PC-3 (cell line): ENCODE data around the gene HNRNPA3. TPM values are rescaled to one million over a fixed set of nuclear protein-coding genes. Genes with fewer than 3 reads are reported as not detected.

Source experiments
- ATAC-seq: fragments of 200-7000 bp; cut with Tn5 transposase; 2 replicates; pipeline ENCODE4 v1.9.1; 2020; ENCODE audit warnings: mild to moderate bottlenecking, moderate library complexity
- BruUV-seq: library from RNA; stranded (reverse); fragments of 400-500 nt; replicated peaks from 2 replicates; lab custom pipeline; 2021; lab: Mats Ljungman, UMichigan
- CTCF ChIA-PET: fragments of 300-600 bp; sonication (Branson Sonifier 250); formaldehyde crosslinking; loops from one replicate; lab custom pipeline; 2022; ENCODE audit warnings: antibody characterized with exemption; lab: Charles Lee
- POLR2A ChIA-PET: fragments of 300-600 bp; sonication (Branson Sonifier 250); formaldehyde crosslinking; loops from one replicate; lab custom pipeline; 2022; ENCODE audit warnings: antibody characterized with exemption; ENCODE audit not compliant: unreplicated experiment; lab: Charles Lee
- DNase-seq: peaks from one replicate; pipeline ENCODE4 v3.0.0-alpha.2; 2015
- H2AFZ ChIP-seq: fragments of 300-600 bp; sonication (generic); 2 replicates; pipeline ENCODE4 v1.6.0; 2016; ENCODE audit warnings: antibody characterized with exemption, low read length
- H3F3A ChIP-seq: fragments of 300-600 bp; sonication (generic); one replicate; pipeline ENCODE4 v1.6.0; 2017; ENCODE audit warnings: antibody characterized with exemption, low read length, control low read depth, mild to moderate bottlenecking; ENCODE audit not compliant: unreplicated experiment
- H3K27ac ChIP-seq: fragments of 300-600 bp; sonication (generic); 2 replicates; pipeline ENCODE4 v1.5.1; 2016; ENCODE audit warnings: mild to moderate bottlenecking, low read length
- H3K27me3 ChIP-seq: fragments of 300-600 bp; sonication (generic); 2 replicates; pipeline ENCODE4 v1.6.1; 2016; ENCODE audit warnings: low read length, mixed read lengths
- H3K36me3 ChIP-seq: fragments of 300-600 bp; sonication (generic); 2 replicates; pipeline ENCODE4 v1.6.1; 2016; ENCODE audit warnings: low read depth, mixed run types, low read length, mixed read lengths
- H3K4me1 ChIP-seq: fragments of 300-600 bp; sonication (generic); 2 replicates; pipeline ENCODE4 v1.5.1; 2016; ENCODE audit warnings: low read length; ENCODE audit not compliant: insufficient read depth
- H3K4me2 ChIP-seq: fragments of 300-600 bp; sonication (generic); 2 replicates; pipeline ENCODE4 v1.6.0; 2016; ENCODE audit warnings: low read length
- H3K4me3 ChIP-seq: fragments of 300-600 bp; sonication (generic); 2 replicates; pipeline ENCODE4 v1.5.1; 2016; ENCODE audit warnings: mild to moderate bottlenecking, low read length, mixed read lengths
- H3K79me2 ChIP-seq: fragments of 300-600 bp; sonication (generic); 2 replicates; pipeline ENCODE4 v1.6.1; 2017; ENCODE audit warnings: low read length, mixed read lengths
- H3K9ac ChIP-seq: fragments of 300-600 bp; sonication (generic); 2 replicates; pipeline ENCODE4 v1.6.0; 2016; ENCODE audit warnings: mild to moderate bottlenecking, low read length
- H3K9me2 ChIP-seq: fragments of 300-600 bp; sonication (generic); replicated peaks from 2 replicates; pipeline ENCODE4 v1.6.1; 2016; ENCODE audit warnings: mixed run types, low read length, mixed read lengths
- H3K9me3 ChIP-seq: fragments of 300-600 bp; sonication (generic); 2 replicates; pipeline ENCODE4 v1.6.1; 2016; ENCODE audit warnings: low read length, mixed read lengths
- H4K20me1 ChIP-seq: fragments of 300-600 bp; sonication (generic); 2 replicates; pipeline ENCODE4 v1.6.1; 2016; ENCODE audit warnings: low read length, mixed read lengths
- EZH2 ChIP-seq: fragments of 300-600 bp; sonication (generic); IDR thresholded peaks from one replicate; pipeline ENCODE4 v1.6.1; 2017; ENCODE audit warnings: antibody characterized with exemption, mild to moderate bottlenecking, low read length; ENCODE audit not compliant: unreplicated experiment
- EZH2phosphoT487 ChIP-seq: fragments of 300-600 bp; sonication (generic); IDR thresholded peaks from 2 replicates; pipeline ENCODE4 v1.6.1; 2018; ENCODE audit warnings: mild to moderate bottlenecking, antibody characterized with exemption, low read length, borderline replicate concordance
- intact Hi-C: fragments of 100-400 bp; cut with micrococcal nuclease; formaldehyde crosslinking; loops from 2 replicates; pipeline ENCODE4 v1.9.0; 2023
- total RNA-seq: library from RNA; depleted of rRNA; stranded (reverse); fragments of >200 nt; gene quantifications from 2 replicates; pipeline ENCODE4 v1.2.3, GENCODE V29; 2014
- TF ChIP-seq, protein P1 (sequence below): fragments of 300-600 bp; sonication (generic); conservative IDR thresholded peaks from 2 replicates; pipeline ENCODE4 v1.5.1; 2017; ENCODE audit warnings: antibody characterized with exemption, low read depth, mild to moderate bottlenecking, low read length

The HNRNPA3 gene
- total RNA-seq, 1 experiment from 2014 or later = 50.3 TPM

- intact Hi-C loops = no loop called here
- H2AFZ ChIP-seq = no peak overlapping the region
- TF ChIP-seq, protein P1, sequence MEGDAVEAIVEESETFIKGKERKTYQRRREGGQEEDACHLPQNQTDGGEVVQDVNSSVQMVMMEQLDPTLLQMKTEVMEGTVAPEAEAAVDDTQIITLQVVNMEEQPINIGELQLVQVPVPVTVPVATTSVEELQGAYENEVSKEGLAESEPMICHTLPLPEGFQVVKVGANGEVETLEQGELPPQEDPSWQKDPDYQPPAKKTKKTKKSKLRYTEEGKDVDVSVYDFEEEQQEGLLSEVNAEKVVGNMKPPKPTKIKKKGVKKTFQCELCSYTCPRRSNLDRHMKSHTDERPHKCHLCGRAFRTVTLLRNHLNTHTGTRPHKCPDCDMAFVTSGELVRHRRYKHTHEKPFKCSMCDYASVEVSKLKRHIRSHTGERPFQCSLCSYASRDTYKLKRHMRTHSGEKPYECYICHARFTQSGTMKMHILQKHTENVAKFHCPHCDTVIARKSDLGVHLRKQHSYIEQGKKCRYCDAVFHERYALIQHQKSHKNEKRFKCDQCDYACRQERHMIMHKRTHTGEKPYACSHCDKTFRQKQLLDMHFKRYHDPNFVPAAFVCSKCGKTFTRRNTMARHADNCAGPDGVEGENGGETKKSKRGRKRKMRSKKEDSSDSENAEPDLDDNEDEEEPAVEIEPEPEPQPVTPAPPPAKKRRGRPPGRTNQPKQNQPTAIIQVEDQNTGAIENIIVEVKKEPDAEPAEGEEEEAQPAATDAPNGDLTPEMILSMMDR = no peak
- TF ChIP-seq EZH2 (no peak), EZH2phosphoT487 (no peak)
- no peak overlapping the region for H3K9ac ChIP-seq
- H4K20me1 ChIP-seq = peaks cover 12% of the 10 kb centered on the region; the same call in 1 of the 2 replicates
- H3K4me2 ChIP-seq = no peak overlapping the region
- no peak for ATAC-seq
- H3K9me3 ChIP-seq = no peaks in the 10 kb centered on the region
- H3K4me3 ChIP-seq = no peak overlapping the region
- peaks cover 48% of the 10 kb centered on the region for H3K36me3 ChIP-seq
- no peak for DNase-seq
- ChIA-PET CTCF (no interaction called here), POLR2A (no interaction called here)
- H3K9me2 ChIP-seq = no peaks in the 10 kb centered on the region
- H3K4me1 ChIP-seq = no peaks in the 10 kb centered on the region
- H3K27me3 ChIP-seq = no peaks in the 10 kb centered on the region
- no TSS peak for BruUV-seq
- peaks cover 3% of the 10 kb centered on the region for H3F3A ChIP-seq
- H3K79me2 ChIP-seq = peaks cover 38% of the 10 kb centered on the region
- H3K27ac ChIP-seq = no peak overlapping the region
Measured at GRCh38 chr2:177232098-177232704, 19.6 kb downstream of the HNRNPA3 start.

GRCh38 chr2:177234267-177234666 is 21.7 kb downstream of the HNRNPA3 start:
- Histone ChIP-seq H3K9me2 (no peaks in the 10 kb centered on the region), H3K4me1 (peaks cover 15% of the 10 kb centered on the region), H3K9ac (no peak overlapping the region), H4K20me1 (peaks cover 21% of the 10 kb centered on the region; the same call in 1 of the 2 replicates), H3K4me2 (no peak overlapping the region), H3K9me3 (no peaks in the 10 kb centered on the region), H2AFZ (no peak overlapping the region), H3K27me3 (no peaks in the 10 kb centered on the region), H3K79me2 (peaks cover 58% of the 10 kb centered on the region), H3F3A (peaks cover 3% of the 10 kb centered on the region), H3K36me3 (peaks cover 48% of the 10 kb centered on the region), H3K4me3 (no peak overlapping the region), H3K27ac (no peak overlapping the region)
- TF ChIP-seq, protein P1 = no peak
- no peak for TF ChIP-seq EZH2phosphoT487
- TF ChIP-seq EZH2 = no peak
- POLR2A ChIA-PET = no interaction called here
- intact Hi-C loops = no loop called here
- DNase-seq = no peak
- CTCF ChIA-PET = no interaction called here
- no TSS peak for BruUV-seq
- no peak for ATAC-seq

GRCh38 chr2:177235855-177236437 is 23.4 kb downstream of the HNRNPA3 start:
- no peak for DNase-seq
- H3K36me3 ChIP-seq = peaks cover 34% of the 10 kb centered on the region
- BruUV-seq = no TSS peak
- no peak overlapping the region for H3K4me3 ChIP-seq
- peaks cover 30% of the 10 kb centered on the region for H3K4me1 ChIP-seq
- H3K9me3 ChIP-seq = no peaks in the 10 kb centered on the region
- TF ChIP-seq, protein P1 = no peak
- no peak for TF ChIP-seq EZH2
- TF ChIP-seq EZH2phosphoT487 = no peak
- H3K9ac ChIP-seq = no peak overlapping the region
- CTCF ChIA-PET = no interaction called here
- no peak for ATAC-seq
- intact Hi-C loops = no loop called here
- POLR2A ChIA-PET = no interaction called here
- H2AFZ ChIP-seq = no peak overlapping the region
- H3F3A ChIP-seq = no peaks in the 10 kb centered on the region
- H3K27me3 ChIP-seq = no peaks in the 10 kb centered on the region
- peaks cover 75% of the 10 kb centered on the region for H3K79me2 ChIP-seq
- peaks cover 25% of the 10 kb centered on the region; the same call in 1 of the 2 replicates for H4K20me1 ChIP-seq
- H3K9me2 ChIP-seq = no peaks in the 10 kb centered on the region
- H3K4me2 ChIP-seq = no peak overlapping the region
- H3K27ac ChIP-seq = no peak overlapping the region
